Right lobe of liver (tissue), 4 donors: ENCODE data around the gene GAS6.

ENCODE experiments used
- CTCF ChIP-seq, 4 donors: fragments of 200-600 bp in 3 of 4; fragments of 450-650 bp in 1 of 4; IDR thresholded peaks; one replicate each; pipeline versions ENCODE4 v1.5.1 to v1.8.0; 2016 to 2022; ENCODE audit warnings: antibody characterized with exemption in 4 of 4, mild to moderate bottlenecking in 2 of 4
- POLR2A ChIP-seq: fragments of 450-650 bp; IDR thresholded peaks from one replicate; pipeline ENCODE4 v1.6.1; 2017; ENCODE audit warnings: antibody characterized with exemption, mild to moderate bottlenecking
- donor health status: DM: no; HTN: no; CAD: no.
- donor health status: DM: no; HTN: no; CAD: no.
- donor health status: DM: no; HTN: yes; CAD: no.

DNA sequence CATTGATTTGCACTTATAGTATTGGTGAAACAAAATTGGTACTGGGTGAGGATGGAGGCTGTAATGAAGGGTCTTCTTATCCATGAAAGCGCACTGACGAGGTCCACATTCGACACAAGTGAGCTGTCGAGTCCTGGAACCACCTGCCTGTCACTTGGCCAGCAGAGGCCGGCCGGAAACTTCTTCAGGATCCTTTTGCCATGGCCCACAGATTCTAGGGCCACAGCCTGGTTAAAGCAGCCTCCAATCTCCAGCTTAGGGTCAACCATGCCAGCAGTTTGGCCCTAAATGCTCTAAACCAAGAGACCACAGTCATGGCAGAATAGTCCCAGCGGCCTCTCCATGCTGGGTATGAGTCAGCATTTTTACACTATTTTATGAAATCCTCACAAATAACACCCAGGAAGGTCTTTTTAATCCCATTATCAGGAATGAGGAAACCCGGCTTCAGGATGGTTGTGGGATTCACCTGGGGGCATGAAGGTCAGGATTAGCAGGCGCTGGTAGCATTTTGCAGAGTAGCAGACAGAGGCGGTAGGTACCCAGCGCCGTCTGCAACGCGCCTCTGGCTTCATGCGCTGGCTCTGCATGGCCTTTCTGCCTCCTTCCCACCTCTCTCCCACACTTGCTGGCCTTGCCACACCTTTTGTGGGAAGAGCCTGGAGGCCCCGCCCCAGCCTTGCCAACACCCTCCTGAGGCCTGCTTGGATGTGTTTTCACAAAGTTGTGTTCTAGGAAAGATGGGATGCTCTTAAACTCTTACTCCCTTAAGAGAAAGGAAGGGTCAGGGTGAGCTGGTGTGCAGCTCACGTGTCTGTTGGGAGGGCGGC is 15.2 kb downstream of the GAS6 start:
- no peak for TF ChIP-seq CTCF (IDR thresholded peaks at IDR 0.05)
- TF ChIP-seq POLR2A, result no peak
